GM21526 (cell line): ENCODE measurements around the gene C2orf15.
"Not testable (repeated sequence)": the region's sequence is repeated elsewhere in the genome, so short reads cannot be mapped to it uniquely, and the experiment has no call there.

Experiments
- ATAC-seq: cut with Tn5 transposase; IDR thresholded peaks from one replicate; pipeline ENCODE4 v1.9.1; 2021; ENCODE audit warnings: moderate library complexity; ENCODE audit not compliant: unreplicated experiment, low FRiP score

Gene C2orf15, protein sequence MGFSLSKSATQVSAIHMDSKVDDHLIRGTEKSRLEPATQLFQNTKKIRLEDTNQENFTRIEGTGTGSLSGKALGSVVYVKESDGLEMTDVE

DNA sequence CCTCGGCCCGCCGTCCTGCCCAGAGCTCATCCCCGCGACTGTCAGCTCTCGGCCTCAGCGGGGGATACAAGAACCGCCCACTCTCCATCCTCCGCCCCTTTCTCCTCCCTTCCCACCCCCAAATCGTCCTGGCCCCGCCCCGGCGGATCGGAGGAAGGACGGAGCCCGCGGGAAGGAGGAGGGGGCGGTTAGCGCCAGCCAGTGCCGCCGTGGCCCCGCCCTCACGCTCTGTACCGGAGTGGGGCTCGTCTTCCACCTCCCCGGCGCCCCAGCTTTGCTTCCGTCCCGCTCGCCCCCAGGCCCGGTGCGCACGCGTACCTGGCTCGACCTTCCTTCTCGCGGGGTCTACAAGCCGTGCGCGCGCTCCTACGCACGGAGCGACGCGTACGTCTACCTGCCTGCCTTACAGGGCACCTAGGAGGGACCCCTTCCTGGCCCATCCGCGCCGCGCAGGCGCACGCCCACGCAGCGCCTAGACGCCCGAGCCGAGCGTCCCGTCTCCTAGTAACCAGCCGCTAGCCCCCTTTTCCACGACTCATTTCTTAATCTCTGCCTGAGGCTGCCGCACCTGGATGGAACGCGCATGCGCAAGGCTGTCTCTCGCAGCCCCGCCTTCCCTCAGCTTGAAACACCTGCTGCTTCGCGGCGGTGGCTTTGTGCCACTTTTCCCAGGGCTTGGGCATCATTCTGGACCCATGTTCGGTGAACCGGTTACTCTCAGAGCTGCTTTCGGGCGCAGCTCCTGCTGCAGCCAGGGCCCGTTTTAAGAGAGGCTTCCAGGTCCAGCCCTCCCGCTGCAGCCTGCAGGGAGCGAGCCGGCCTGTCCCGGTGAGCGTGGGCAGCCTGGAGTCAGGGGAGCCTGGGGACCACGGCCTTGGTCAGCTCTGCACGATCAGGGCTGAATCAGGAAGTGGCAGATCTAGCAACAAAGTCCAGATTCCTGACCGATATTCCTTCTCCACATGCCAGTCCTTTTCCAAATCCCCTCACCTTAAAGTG, at the start of gene C2orf15:
Gene C2orf15 (plus strand): TSS at position 598 of the 999 bp plus-strand sequence. CDS start 8,852 bp downstream, outside the sequence.
- ATAC-seq = peak; percentile 77

DNA sequence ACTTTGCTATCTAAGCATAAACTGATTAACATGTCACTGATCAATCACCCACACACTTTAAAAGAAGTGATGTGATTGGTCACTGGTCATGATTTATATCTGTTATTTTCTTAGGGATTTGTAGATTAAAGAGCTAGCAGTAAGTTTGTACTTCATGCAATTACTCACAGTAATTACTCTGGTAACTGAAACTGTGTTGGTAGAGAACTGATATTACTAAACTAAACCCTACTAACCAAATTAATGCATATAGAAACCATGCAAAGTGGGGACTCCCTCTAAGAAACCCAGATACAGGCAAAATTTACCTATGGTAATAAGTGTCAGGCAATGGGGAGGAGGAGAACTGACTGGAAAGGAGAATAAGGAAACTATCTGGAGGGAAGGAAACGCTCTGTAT, 44.8 kb upstream of the C2orf15 start:
- ATAC-seq = no peak

DNA sequence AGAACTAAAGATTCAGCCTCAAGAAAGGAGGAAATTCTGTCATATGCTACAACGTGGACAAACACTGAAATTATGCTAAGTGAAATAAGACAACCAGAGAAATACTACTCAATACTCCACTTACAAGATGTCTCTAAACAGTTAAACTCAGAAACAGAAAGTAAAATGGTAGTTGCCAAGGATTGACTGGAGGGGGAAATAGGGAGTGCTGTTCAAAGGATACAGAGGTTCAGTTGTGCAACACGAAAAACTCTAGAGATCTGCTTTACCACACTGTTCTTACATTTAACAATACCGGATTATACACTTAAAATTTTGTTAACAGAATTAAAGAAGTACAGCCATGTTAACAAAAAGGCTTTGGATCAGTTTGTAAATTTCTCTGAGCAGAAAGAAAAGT, 39.8 kb upstream of the C2orf15 start:
- ATAC-seq = no peak

DNA sequence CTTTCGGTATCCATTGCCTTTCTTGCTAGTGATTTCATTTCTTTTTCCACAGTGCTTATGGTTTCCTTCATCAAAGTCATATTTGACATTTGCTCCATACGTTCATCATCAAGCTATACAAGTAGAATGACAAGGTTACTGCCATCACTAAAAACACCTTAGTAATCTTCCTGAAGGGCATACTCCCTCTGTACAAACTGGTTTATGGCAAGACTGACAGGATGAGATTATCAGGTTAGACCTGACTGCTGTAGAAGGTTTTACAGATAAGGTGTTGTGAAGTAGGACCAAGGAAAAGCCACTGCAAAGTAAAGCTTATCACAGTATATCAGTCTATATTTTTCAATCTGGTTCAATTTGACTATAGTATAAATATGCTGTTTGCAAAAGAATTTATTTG, 37.5 kb upstream of the C2orf15 start:
- ATAC-seq = no peak

DNA sequence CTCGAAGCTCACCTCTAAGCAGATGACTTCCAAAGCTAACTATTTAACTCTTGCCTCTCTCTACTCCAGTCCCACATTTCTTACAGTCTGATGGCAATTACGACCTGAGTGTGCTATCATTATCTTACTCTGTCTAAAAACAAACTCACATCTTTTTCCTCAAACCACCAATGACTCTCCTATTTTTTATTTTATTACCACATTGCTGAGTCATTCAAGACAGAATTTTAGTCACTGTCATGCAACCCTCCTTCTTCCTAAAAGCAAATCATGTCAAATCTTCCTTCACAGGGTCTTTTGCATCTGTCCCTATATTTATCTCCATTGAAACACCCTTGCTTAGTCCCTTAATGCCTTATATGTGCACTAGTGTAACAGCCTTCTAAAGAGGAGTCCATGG, 34.6 kb upstream of the C2orf15 start:
- ATAC-seq = no peak

DNA sequence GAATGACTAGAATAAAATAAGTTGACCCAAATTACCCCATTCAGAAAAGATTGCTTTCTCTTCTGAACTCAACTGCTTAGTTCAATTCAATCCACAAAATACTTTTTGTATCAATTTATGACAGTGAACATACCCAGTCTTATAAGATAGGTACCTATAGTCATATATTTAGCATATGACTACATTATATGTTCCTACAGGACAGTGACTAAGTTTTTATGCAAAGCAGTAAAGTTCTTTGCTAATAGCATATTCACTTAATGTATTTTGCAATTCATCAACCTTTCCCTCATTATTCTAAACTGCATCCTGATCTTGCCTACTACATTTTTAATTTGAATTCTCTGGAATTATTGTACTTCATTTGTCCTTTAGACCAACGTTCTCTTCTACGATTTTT, 30.3 kb upstream of the C2orf15 start:
- ATAC-seq = no peak

DNA sequence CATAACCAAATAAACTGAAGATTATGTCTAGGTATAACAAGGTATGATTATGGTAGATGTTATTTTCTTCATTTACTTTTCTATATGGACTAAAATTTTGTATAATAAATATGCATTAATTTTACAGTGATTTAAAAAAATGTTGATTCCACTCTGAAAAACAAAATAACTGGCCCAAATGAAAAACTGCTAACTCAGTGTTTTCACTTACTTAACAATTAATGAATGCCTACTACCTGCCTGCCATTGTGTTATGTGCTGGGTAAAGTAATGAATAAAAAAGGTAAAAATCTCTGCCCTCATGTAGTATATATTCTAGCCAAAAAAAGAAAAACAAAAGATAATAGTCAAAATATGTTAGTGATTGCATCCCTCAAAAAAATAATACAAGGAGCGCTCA, 29.6 kb upstream of the C2orf15 start:
- ATAC-seq = no peak

DNA sequence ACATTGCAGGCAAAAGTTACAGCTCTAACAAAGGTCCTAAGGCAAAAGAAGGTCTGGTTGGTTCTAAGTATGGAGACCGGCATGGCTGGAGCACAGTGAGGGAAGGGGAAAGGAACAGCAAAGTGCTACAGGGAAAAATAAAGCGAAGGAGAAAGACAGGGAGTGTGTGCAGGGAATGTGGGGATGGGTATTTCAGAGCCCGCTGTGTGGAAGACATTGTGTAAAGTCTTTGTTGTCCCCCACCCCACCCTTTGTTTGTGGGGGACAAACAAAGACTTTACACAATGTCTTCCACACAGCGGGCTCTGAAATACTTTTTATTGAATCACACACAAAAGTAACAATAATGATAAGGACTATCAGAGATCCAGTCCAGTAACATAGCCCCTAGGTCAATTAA, 28.9 kb upstream of the C2orf15 start:
- no peak for ATAC-seq

DNA sequence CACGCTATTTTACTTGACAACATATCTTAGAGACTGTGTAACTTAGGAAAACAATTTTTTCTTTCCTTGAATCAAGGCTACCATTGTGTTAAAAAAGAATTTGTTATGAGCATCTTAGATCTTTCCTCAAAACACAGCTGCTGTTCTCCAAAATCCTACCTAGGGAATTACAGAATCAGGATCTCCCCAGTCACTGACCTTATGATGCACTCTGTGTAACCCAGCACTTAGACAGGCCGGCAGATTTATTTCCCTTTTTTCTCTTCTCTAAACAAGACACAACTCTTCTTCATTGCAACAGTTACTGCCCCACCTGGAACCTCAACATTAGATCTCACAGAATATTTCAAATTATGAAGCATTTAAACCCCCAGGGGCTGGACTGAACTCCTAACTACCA, 13.5 kb upstream of the C2orf15 start:
- ATAC-seq = no peak

DNA sequence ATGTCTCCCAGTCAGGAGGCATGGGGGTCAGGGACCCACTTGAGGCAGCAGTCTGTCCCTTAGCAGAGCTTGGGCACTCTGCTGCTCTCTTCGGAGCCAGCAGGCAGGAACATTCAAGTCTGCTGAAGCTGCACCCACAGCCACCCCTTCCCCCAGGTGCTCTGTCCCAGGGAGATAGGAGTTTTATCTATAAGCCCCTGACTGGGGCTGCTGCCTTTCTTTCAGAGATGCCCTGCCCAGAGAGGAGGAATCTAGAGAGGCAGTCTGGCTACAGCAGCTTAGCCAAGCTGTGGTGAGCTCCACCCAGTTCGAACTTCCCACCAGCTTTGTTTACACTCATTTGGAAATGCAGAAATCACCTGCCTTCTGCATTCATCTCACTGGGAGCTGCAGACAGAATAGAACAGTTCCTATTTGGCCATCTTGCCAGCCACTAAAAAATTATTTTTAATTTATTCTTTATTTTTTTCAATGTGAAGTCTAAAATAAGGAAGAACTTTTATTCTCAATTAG, 6.4 kb upstream of the C2orf15 start:
- ATAC-seq = not testable (repeated sequence)

DNA sequence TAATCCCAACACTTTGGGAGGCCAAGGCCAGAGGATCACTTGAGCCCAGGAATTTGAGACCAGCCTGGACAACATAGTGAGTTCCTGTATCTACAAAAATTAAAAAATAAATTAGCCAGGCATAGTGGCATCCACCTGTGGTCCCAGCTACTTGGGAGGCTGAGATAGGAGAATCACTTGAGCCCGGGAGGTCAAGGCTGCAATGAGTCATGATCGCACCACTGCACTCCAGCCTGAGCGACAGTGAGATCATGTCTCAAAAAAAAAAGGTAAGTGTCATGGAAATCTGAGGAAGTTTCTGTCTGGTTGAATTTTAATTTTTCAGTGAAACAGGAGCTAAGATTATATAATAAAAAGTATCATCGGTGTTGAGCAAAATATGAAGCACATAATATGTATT, 2.5 kb upstream of the C2orf15 start:
- ATAC-seq = no peak

DNA sequence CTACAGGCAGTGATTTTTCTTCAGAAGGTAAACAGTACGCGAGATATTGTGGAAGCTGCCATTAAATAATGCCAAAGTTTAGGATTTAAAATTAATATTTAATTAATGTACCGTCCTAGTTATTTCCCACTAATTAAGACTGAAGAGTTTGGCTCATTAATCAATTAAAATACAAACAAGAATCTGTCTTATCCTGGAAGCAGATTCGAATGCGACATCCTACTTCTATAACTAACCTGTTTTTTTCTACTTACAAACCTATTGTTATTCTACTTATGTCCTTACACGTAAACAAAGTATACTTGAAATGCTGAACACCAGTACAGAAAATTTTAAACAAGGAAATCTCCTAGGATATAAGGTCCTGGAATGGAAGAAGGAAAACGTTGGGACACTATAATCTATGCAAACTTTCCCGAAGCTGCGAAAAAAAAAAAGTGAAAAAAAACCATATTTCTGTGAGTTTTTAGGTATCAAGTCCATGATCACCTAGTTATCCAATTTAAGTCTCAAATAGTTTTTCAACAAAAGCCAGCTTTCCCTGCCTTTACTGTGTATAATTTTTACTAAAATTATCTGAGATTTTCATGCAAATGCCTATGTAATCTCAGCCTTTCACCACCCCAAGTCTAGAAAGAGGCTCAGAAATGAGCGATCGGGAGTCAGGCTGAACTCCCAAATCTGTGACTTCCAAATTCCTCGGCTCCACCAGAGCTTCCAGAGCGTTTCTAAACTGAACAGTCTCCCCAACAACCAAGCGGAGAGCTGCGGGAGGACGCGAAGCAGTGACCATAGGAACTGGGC, 1.2 kb upstream of the C2orf15 start:
- no peak for ATAC-seq

DNA sequence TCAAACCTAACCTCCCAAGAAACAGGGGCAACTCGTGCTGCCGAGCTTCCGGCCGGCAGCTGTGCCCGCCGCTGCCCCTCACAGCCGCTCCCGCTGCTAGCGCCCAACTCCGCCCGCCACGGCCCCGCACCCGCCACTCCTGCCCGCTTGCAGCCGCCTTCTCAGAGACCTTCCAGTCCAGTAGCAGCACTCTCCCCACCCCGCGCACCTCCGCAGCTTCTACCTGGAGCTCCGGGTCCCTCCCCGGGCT, 722 bp upstream of the C2orf15 start:
- ATAC-seq = no peak

DNA sequence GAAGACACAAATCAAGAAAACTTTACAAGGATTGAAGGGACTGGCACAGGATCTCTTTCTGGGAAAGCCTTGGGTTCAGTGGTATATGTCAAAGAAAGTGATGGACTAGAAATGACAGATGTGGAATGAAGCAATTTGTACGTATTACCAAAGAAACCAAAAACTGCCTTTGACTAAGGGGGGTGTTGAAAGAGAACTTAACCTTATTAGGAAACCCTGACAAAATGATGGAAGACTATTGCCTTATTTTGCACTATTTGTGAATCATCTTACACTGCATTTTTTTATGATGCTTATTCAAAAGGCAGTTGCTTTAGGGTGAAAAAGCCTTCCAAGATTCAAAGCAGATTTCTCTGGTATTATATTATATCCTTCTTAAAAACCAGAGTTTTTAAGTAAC, 9.2 kb downstream of the C2orf15 start:
- ATAC-seq = no peak

DNA sequence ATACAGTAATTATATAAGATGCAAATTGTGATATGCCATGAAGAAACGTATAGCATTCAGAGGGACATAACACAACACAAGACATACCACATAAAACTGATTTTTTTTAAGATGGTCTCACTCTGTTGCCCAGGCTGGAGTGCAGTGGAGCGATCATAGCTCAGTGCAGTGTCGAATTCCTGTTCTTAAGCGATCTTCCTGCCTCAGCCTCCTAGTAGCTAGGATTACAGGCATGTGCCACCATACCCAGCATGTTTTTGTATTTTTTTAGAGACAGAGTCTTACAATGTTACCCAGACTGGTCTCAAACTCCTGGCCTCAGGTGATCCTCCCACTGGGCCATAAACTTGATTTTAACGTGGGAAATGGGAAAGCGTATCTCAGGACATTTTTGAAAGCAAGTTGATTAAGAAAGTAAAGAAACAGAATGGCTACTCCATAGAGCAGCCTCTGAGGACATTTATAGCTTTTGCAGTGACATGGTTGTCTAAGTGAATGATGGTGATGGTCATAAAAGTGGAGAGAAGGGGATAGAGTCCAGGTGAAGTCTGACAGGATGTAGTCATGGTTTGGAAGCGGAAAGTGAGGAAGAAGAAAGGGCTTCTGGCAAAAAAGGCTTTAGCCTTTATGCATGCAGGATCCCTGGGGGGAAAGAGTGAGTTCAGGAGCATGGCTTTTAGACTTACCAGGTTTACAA, 10.8 kb downstream of the C2orf15 start:
- ATAC-seq = no peak

DNA sequence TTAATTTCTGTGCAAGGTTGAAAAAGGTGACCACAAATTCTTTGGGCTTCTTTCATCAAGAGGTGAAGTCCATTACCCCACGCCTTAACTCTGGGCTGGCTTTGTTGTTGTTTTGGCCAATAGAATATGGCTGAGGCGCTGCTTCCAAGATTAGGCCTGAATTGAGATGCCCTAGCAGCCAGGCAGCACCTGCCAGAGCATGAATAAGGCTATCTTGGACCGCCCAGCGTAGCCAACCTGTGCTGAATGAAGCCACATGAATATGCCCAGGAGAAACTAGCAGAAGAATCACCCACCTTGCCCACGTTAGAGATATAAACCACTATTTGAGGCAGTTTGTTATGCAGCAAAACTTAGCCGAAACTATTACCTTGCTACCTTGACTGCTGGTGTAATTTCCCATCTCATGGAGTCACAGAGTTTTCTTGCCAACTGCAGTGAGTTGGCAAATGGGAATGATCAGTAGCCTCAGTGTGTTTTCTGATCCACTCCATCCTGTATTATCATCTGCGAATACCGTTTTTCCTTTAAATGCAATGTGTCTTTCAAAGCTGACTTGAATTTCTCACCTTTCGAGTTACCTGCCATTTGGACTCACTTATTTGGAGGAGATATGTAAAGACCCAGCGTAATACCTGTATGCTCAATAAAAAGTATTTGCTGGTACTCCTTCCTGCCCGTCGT, 12.6 kb downstream of the C2orf15 start:
- ATAC-seq = no peak

DNA sequence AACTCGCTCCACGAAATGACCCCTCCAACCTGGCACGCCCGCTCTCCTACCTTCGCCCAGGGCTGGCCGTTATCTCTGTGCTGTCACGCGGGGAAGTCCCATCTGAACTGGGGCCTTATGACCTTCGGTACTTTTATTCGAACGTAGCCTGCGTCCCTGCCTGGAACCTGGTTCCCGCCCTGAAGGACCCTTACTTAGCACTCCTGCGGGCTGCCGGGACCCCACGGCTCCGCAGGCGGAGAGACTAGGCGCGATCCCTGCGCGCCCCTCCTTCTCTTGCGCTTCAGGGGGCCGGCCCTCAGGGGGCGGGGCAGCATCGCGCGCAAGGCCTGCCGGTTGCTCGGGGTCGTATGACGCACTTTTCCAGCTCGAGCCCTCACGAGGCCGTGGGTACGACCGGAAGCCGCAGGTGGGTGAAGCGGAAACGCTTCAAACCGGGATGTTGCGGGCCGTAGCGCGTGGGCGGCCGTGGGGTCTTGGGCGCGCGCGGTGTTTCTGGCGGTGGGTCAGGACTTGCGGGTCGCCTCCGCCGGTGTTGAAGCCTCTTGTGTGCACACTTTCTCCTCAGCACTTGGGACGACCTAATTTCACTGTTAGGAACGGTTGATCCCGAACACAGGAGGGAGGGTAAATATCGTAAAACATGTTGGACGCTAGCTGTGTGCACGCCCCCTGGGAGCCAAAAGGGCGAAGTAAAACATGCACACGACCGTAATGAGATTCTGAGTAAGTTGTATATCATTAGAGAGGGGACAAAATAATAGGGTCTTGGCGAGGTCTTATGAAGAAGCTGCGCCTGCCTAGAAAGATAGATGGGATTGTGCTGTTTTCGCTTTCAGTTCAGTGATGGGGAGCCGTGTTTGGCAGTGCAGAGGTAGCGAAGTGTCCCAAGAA, 13.4 kb downstream of the C2orf15 start, which contains the start of the genes LIPT1 and TSGA10:
Gene LIPT1 (plus strand): TSS at position 325 of the 894 bp plus-strand sequence. CDS start 6,991 bp downstream, outside the sequence.
Gene TSGA10 (minus strand): TSS at position 300 of the 894 bp plus-strand sequence. CDS start 45,503 bp downstream, outside the sequence.
- peak; percentile 91 for ATAC-seq

DNA sequence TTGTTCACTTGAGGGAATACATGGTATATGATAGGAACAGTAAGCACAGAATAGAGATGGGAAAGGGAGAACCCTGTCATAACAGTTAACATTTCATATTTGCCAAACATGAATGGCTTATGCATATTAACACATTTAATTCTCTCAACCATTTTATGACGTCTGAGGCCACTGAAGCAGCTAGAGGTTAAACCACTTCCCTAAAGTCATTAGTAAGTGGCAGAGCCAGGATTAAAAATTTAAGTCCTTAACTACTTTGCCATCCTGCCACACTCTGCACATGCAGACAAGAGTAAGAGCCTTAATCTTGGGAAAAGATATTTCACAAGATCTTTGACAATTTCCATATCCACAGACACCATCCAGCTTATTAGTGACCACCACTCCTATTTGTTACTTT, 15.4 kb downstream of the C2orf15 start:
- ATAC-seq = no peak

DNA sequence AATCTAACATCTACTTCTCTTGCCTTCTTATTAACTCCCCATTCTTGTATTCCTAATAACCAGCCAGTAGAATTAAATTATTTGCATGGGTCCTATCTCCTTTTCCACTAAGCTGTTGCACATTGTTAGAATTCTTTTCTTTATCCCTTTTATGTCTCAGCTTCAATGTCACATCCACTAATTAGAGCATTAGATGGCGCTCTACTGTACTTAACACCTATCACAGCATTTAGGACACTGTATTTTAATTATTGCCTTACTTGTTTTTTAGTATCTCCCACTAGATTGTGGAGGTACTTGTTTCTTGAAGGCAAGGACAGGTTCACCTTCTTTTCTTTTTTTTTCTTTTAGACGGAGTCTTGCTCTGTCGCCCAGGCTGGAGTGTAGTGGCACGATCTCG, 17.1 kb downstream of the C2orf15 start:
- ATAC-seq = no peak
